Measurements from ENCODE around the gene COQ10A. TPM values are rescaled to one million over a fixed set of nuclear protein-coding genes. Genes with fewer than 3 reads are reported as not detected.
"Not testable (repeated sequence)": the region's sequence is repeated elsewhere in the genome, so short reads cannot be mapped to it uniquely, and the experiment has no call there.

COQ10A gene
- total RNA-seq, 4 donors from 2014 or later: 14.0 to 26.1 (median 22.8) TPM

- H3K27me3 ChIP-seq: no peaks in the 10 kb centered on the region
- no peak overlapping the region for H3K4me3 ChIP-seq
- no peak overlapping the region for H3K27ac ChIP-seq
- H3K4me1 ChIP-seq: peaks cover 0 to 18% (median 5%) of the 10 kb centered on the region in 4 donors
- no peak for DNase-seq (ENCODE audit: low spot score in 2 of 2)
- H3K36me3 ChIP-seq: peaks cover 0 to 71% (median 25%) of the 10 kb centered on the region in 3 donors
- H3K9me3 ChIP-seq: no peaks in the 10 kb centered on the region
- WGBS, 2 donors: 6 to 8% methylated on average over 1 of the region's 1 CpG
- TF ChIP-seq CTCF (IDR thresholded peaks at IDR 0.05) (peak in 1 of 5 experiments; percentile 21), POLR2A (IDR thresholded peaks at IDR 0.05) (no peak), EP300 (IDR thresholded peaks at IDR 0.05) (no peak)
Observed at GRCh38 chr12:56271031-56271430, 4.3 kb downstream of the COQ10A start.

- DNase-seq (ENCODE audit: low spot score in 2 of 2); H3K27ac ChIP-seq: not testable (repeated sequence)
- peaks cover 0 to 84% (median 29%) of the 10 kb centered on the region in 3 donors for H3K36me3 ChIP-seq
Observed at GRCh38 chr12:56272468-56272867, 5.7 kb downstream of the COQ10A start.

GRCh38 chr12:56274299-56274698 is 7.6 kb downstream of the COQ10A start:
- no peak overlapping the region for H3K27ac ChIP-seq
- H3K36me3 ChIP-seq: peaks cover 0 to 99% (median 31%) of the 10 kb centered on the region in 3 donors
- no peaks in the 10 kb centered on the region for H3K4me1 ChIP-seq
- no peaks in the 10 kb centered on the region for H3K9me3 ChIP-seq
- no peak for DNase-seq (ENCODE audit: low spot score in 2 of 2)
- 94 to 100% methylated on average over 2 of the region's 2 CpGs for WGBS, 2 donors
- no peak overlapping the region for H3K4me3 ChIP-seq
- TF ChIP-seq CTCF (IDR thresholded peaks at IDR 0.05): no peak
- no peak for TF ChIP-seq EP300 (IDR thresholded peaks at IDR 0.05)
- TF ChIP-seq POLR2A (IDR thresholded peaks at IDR 0.05): no peak
- H3K27me3 ChIP-seq: no peaks in the 10 kb centered on the region

More at GRCh38 chr12:56272468-56272867, 5.7 kb downstream of the COQ10A start:
- H3K4me3 ChIP-seq, H3K4me1 ChIP-seq, H3K9me3 ChIP-seq, H3K27me3 ChIP-seq: not testable (repeated sequence)
- WGBS, 2 donors: 63 to 88% methylated on average over 2 of the region's 2 CpGs

- no peak for DNase-seq (ENCODE audit: low spot score in 2 of 2)
- H3K36me3 ChIP-seq: peaks cover 0 to 99% (median 30%) of the 10 kb centered on the region in 3 donors
Observed at GRCh38 chr12:56278905-56279304, 12.2 kb downstream of the COQ10A start.

GRCh38 chr12:56280849-56281248 is 14.1 kb downstream of the COQ10A start:
- Histone ChIP-seq H3K36me3 (peaks cover 0 to 98% (median 14%) of the 10 kb centered on the region in 3 donors), H3K4me3 (no peak overlapping the region)
- no peak for TF ChIP-seq CTCF (IDR thresholded peaks at IDR 0.05)
- no peak for TF ChIP-seq EP300 (IDR thresholded peaks at IDR 0.05)
- no peak for TF ChIP-seq POLR2A (IDR thresholded peaks at IDR 0.05)

More at GRCh38 chr12:56278905-56279304, 12.2 kb downstream of the COQ10A start:
- Histone ChIP-seq H3K27ac (no peak overlapping the region), H3K9me3 (no peaks in the 10 kb centered on the region), H3K4me3 (no peak overlapping the region), H3K4me1 (no peaks in the 10 kb centered on the region), H3K27me3 (no peaks in the 10 kb centered on the region)
- TF ChIP-seq EP300 (IDR thresholded peaks at IDR 0.05): no peak
- no peak for TF ChIP-seq CTCF (IDR thresholded peaks at IDR 0.05)
- TF ChIP-seq POLR2A (IDR thresholded peaks at IDR 0.05): no peak
- WGBS, 2 donors: 94 to 95% methylated on average over 3 of the region's 3 CpGs

GRCh38 chr12:56282030-56282429 is 15.3 kb downstream of the COQ10A start:
- TF ChIP-seq POLR2A (IDR thresholded peaks at IDR 0.05) (no peak), EP300 (IDR thresholded peaks at IDR 0.05) (no peak), CTCF (IDR thresholded peaks at IDR 0.05) (no peak)
- no peak for DNase-seq (ENCODE audit: low spot score in 2 of 2)
- Histone ChIP-seq H3K9me3 (no peaks in the 10 kb centered on the region), H3K27me3 (no peaks in the 10 kb centered on the region), H3K36me3 (peaks cover 0 to 94% (median 10%) of the 10 kb centered on the region in 3 donors), H3K4me3 (no peak overlapping the region), H3K4me1 (peaks cover 0 to 19% (median 2%) of the 10 kb centered on the region in 4 donors), H3K27ac (no peak overlapping the region)
- WGBS, 2 donors: 81 to 89% methylated on average over 6 of the region's 6 CpGs

More at GRCh38 chr12:56280849-56281248, 14.1 kb downstream of the COQ10A start:
- Histone ChIP-seq H3K27me3 (no peaks in the 10 kb centered on the region), H3K27ac (no peak overlapping the region), H3K4me1 (peaks cover 0 to 7% (median 0%) of the 10 kb centered on the region in 4 donors), H3K9me3 (no peaks in the 10 kb centered on the region)
- DNase-seq (ENCODE audit: low spot score in 2 of 2): no peak

All from tibial nerve (tissue), 4 donors.